Thyroid gland (tissue), 4 donors: ENCODE data around the gene EFNA4.

ENCODE experiments used
- CTCF ChIP-seq, 6 experiments: fragments of 200-600 bp in 3 of 6; fragments of 450-650 bp in 3 of 6; sonication (generic) in 3 of 6; IDR thresholded peaks; one replicate each; pipeline ENCODE4 v1.5.1; 2016 to 2019; ENCODE audit warnings: antibody characterized with exemption in 6 of 6, mild to moderate bottlenecking in 2 of 6, inconsistent platforms in 1 of 6, moderate library complexity in 1 of 6
- POLR2A ChIP-seq, 2 donors: fragments of 450-650 bp; IDR thresholded peaks; one replicate each; pipeline ENCODE4 v1.6.1; 2017; ENCODE audit warnings: antibody characterized with exemption in 2 of 2, mild to moderate bottlenecking in 2 of 2, moderate library complexity in 1 of 2

GRCh38 chr1:155035936-155036335 lies 27.6 kb upstream of the EFNA4 start:
- TF ChIP-seq CTCF (IDR thresholded peaks at IDR 0.05) = no peak
- TF ChIP-seq POLR2A (IDR thresholded peaks at IDR 0.05) = no peak
